K562 (cell line): ENCODE measurements around the gene ERAS. TPM values are rescaled to one million over a fixed set of nuclear protein-coding genes. Genes with fewer than 3 reads are reported as not detected.

Experiments used
- C11orf30 ChIP-seq: fragments of 450-650 bp; IDR thresholded peaks from 2 replicates; pipeline ENCODE4 v1.6.1; 2016; ENCODE audit warnings: low read depth, mild to moderate bottlenecking
- CHAMP1 ChIP-seq: fragments of 450-650 bp; IDR thresholded peaks from 2 replicates; pipeline ENCODE4 v1.6.1; 2016; ENCODE audit warnings: mild to moderate bottlenecking
- EGR1 ChIP-seq: fragments of 450-650 bp; conservative IDR thresholded peaks from 2 replicates; pipeline ENCODE4 v1.6.1; 2017; ENCODE audit warnings: mild to moderate bottlenecking
- ELF2 ChIP-seq: fragments of 250-450 bp; sonication (Bioruptor Pico); IDR thresholded peaks from 2 replicates; pipeline ENCODE4 v1.5.0; 2021; ENCODE audit warnings: mild to moderate bottlenecking
- ELK3 ChIP-seq: fragments of 450-650 bp; formaldehyde crosslinking; IDR thresholded peaks from 2 replicates; pipeline ENCODE4 v1.4.0; 2020; ENCODE audit warnings: mild to moderate bottlenecking
- FOXP4 ChIP-seq: sonication (generic); formaldehyde crosslinking; IDR thresholded peaks from 2 replicates; pipeline ENCODE4 v1.8.0; 2022; ENCODE audit warnings: mild to moderate bottlenecking, missing genetic modification reagents, borderline replicate concordance
- HDAC6 ChIP-seq: IDR thresholded peaks from 2 replicates; pipeline ENCODE4 v1.6.1; 2012; ENCODE audit warnings: low read depth, mild to moderate bottlenecking, control low read depth, inconsistent platforms, low read length, moderate library complexity
- KAT2B ChIP-seq: IDR thresholded peaks from one replicate; pipeline ENCODE4 v1.6.1; 2012; ENCODE audit warnings: low read depth, mild to moderate bottlenecking, control low read depth, inconsistent platforms, low read length, moderate library complexity
- KLF16 ChIP-seq: IDR thresholded peaks from 2 replicates; pipeline ENCODE4 v1.6.1; 2016; ENCODE audit warnings: antibody characterized with exemption
- MCM3 ChIP-seq: fragments of 450-650 bp; IDR thresholded peaks from 2 replicates; pipeline ENCODE4 v1.6.1; 2016
- NCOR1 ChIP-seq: fragments of 450-650 bp; IDR thresholded peaks from 2 replicates; pipeline ENCODE4 v1.6.1; 2016; ENCODE audit warnings: mild to moderate bottlenecking, moderate library complexity
- NFE2 ChIP-seq: IDR thresholded peaks from 2 replicates; pipeline ENCODE4 v1.6.1; 2014; ENCODE audit warnings: antibody characterized with exemption, low read depth
- NFIC ChIP-seq: fragments of 450-650 bp; IDR thresholded peaks from 2 replicates; pipeline ENCODE4 v1.6.1; 2017; ENCODE audit warnings: mild to moderate bottlenecking, inconsistent platforms
- NR1H2 ChIP-seq: sonication (generic); formaldehyde crosslinking; IDR thresholded peaks from 2 replicates; pipeline ENCODE4 v1.4.0; 2020; ENCODE audit warnings: mild to moderate bottlenecking, missing genetic modification reagents
- PHB ChIP-seq: fragments of 250-450 bp; sonication (Bioruptor Pico); IDR thresholded peaks from 2 replicates; pipeline ENCODE4 v1.5.0; 2021
- PURB ChIP-seq: sonication (generic); formaldehyde crosslinking; IDR thresholded peaks from 2 replicates; pipeline ENCODE4 v1.9.0; 2021; ENCODE audit warnings: low read depth, mild to moderate bottlenecking, missing genetic modification reagents
- SMC3 ChIP-seq: conservative IDR thresholded peaks from 2 replicates; pipeline ENCODE4 v1.6.1; 2011; ENCODE audit warnings: low read depth, low read length, improper control_type of control experiment; ENCODE audit not compliant: insufficient read depth
- SPI1 ChIP-seq: IDR thresholded peaks from 2 replicates; pipeline ENCODE4 v1.6.1; 2011; ENCODE audit warnings: low read depth, low read length, control low read depth, borderline replicate concordance
- SREBF2 ChIP-seq: sonication (generic); formaldehyde crosslinking; IDR thresholded peaks from 2 replicates; pipeline ENCODE4 v1.4.0; 2020; ENCODE audit warnings: mild to moderate bottlenecking, missing genetic modification reagents
- TBL1XR1 ChIP-seq, 2 experiments: IDR thresholded peaks; 2 replicates each; pipeline ENCODE4 v1.6.1; 2012; ENCODE audit warnings: improper control_type of control experiment in 2 of 2, low read length in 2 of 2, mild to moderate bottlenecking in 1 of 2
- TEAD1 ChIP-seq, 2 experiments: fragments of 450-650 bp in 1 of 2; sonication (generic) in 1 of 2; formaldehyde crosslinking; IDR thresholded peaks; 2 replicates each; pipeline versions ENCODE4 v1.4.0 to v1.8.0; 2020 to 2022; ENCODE audit warnings: mild to moderate bottlenecking in 2 of 2, missing genetic modification reagents in 1 of 2
- ZBTB26 ChIP-seq: fragments of 450-650 bp; formaldehyde crosslinking; IDR thresholded peaks from 2 replicates; pipeline ENCODE4 v1.4.0; 2022; ENCODE audit warnings: missing genetic modification characterization
- ZC3H8 ChIP-seq: fragments of 450-650 bp; IDR thresholded peaks from 2 replicates; pipeline ENCODE4 v1.6.1; 2017
- ZNF764 ChIP-seq: fragments of 250-450 bp; sonication (Bioruptor Pico); IDR thresholded peaks from 2 replicates; pipeline ENCODE4 v1.4.0; 2020; ENCODE audit warnings: low read depth, mild to moderate bottlenecking, moderate library complexity
- polyA plus RNA-seq, 8 experiments: library from polyadenylated mRNA; depleted of rRNA in 4 of 8; stranded (reverse) in 5 of 8; unstranded in 3 of 8; fragments of >200 nt; fragmentation: Nextera tagmentation in 2 of 8; fragmentation: Illumina TruSeq in 1 of 8; extraction: Ambion mirVana in 2 of 8; extraction: Trizol in 1 of 8; gene quantifications; 2 replicates each; pipeline versions ENCODE4 v1.2.1 to v1.2.3, GENCODE V29; 2011 to 2014; ENCODE audit warnings: inconsistent platforms in 1 of 8, missing spikeins in 1 of 8
- total RNA-seq, 7 experiments: library from RNA; depleted of rRNA in 6 of 7; stranded (reverse); fragments of >200 nt in 6 of 7; fragmentation: Illumina TruSeq in 2 of 7; extraction: Trizol in 2 of 7; gene quantifications; 2 replicates each; pipeline versions ENCODE4 v1.2.1 to v1.2.3, GENCODE V29; 2011 to 2021; ENCODE audit warnings: low replicate concordance in 1 of 7

The ERAS gene
- total and polyA plus RNA-seq, 9 of the 15 experiments (the other 6 are each of a cell fraction or from before 2014, with no cell fraction given), result 0.07 to 0.12 TPM; not detected in 7

- no peak for TF ChIP-seq PURB (CRISPR knock-in tag)
- TF ChIP-seq ELK3 (CRISPR knock-in tag), result no peak
- no peak for TF ChIP-seq NCOR1
- TF ChIP-seq ZBTB26 (CRISPR knock-in tag), result no peak
- TF ChIP-seq CHAMP1, result no peak
- TF ChIP-seq HDAC6, result no peak
- TF ChIP-seq ZNF764, result no peak
- TF ChIP-seq KAT2B, result no peak
- peak; percentile 18; the same call in 1 of the 2 replicates for TF ChIP-seq NFIC
- TF ChIP-seq NFE2, result 0 out of 2 replicates have a peak, but pooled peaks have one; percentile 26
- TF ChIP-seq FOXP4 (CRISPR knock-in tag), result no peak
- 0 out of 2 replicates have a peak, but pooled peaks have one; percentile 49 for TF ChIP-seq KLF16
- TF ChIP-seq NR1H2, result no peak
- TF ChIP-seq ELF2 (CRISPR knock-in tag), result no peak
- TF ChIP-seq SPI1, result peak; percentile 58; the same call in 1 of the 2 replicates
- no peak for TF ChIP-seq PHB (CRISPR knock-in tag)
- no peak; a peak in 1 of 4 replicates for TF ChIP-seq TEAD1 (CRISPR knock-in tag; IDR thresholded peaks at IDR 0.05)
- TF ChIP-seq EGR1, result no peak
- TF ChIP-seq SREBF2 (CRISPR knock-in tag), result no peak
- TF ChIP-seq SMC3, result no peak
- TF ChIP-seq ZC3H8, result no peak
- no peak for TF ChIP-seq C11orf30
- no peak for TF ChIP-seq TBL1XR1 (IDR thresholded peaks at IDR 0.05; ENCODE audit: low read length in 2 of 2)
- no peak for TF ChIP-seq MCM3
Observed at GRCh38 chrX:48794911-48795515, 31.3 kb upstream of the ERAS start (continued).
